ENCODE measurements around the gene SYTL2. TPM values are rescaled to one million over a fixed set of nuclear protein-coding genes. Genes with fewer than 3 reads are reported as not detected.

Gene SYTL2
- total RNA-seq, 1 donor from 2014 or later, result 7.3 TPM

GRCh38 chr11:85746670-85747069, 64.3 kb downstream of the SYTL2 start:
- TF ChIP-seq CTCF (conservative IDR thresholded peaks at IDR 0.05), result no peak
- Mint-ChIP-seq H3K4me3 (no peak overlapping the region), H3K9me3 (no peaks in the 10 kb centered on the region), H3K27me3 (ENCODE audit: low read depth) (no peaks in the 10 kb centered on the region), H3K4me1 (no peaks in the 10 kb centered on the region), H3K27ac (ENCODE audit: unreplicated experiment) (no peak overlapping the region), H3K36me3 (ENCODE audit: low read depth) (no peaks in the 10 kb centered on the region)
- no peak for DNase-seq (ENCODE audit: low read depth, low spot score)

- no peak for DNase-seq (ENCODE audit: low read depth, low spot score)
- no peak for TF ChIP-seq CTCF (conservative IDR thresholded peaks at IDR 0.05)
- no peak overlapping the region for H3K27ac Mint-ChIP-seq (ENCODE audit: unreplicated experiment)
- H3K4me1 Mint-ChIP-seq, result peaks cover 4% of the 10 kb centered on the region
- H3K27me3 Mint-ChIP-seq (ENCODE audit: low read depth), result no peaks in the 10 kb centered on the region
- no peaks in the 10 kb centered on the region for H3K36me3 Mint-ChIP-seq (ENCODE audit: low read depth)
- H3K9me3 Mint-ChIP-seq, result no peaks in the 10 kb centered on the region
- H3K4me3 Mint-ChIP-seq, result no peak overlapping the region
Observed at GRCh38 chr11:85745626-85746025, 65.3 kb downstream of the SYTL2 start.

- H3K27ac Mint-ChIP-seq (ENCODE audit: unreplicated experiment), result no peak overlapping the region
- H3K4me3 Mint-ChIP-seq, result no peak overlapping the region
- H3K27me3 Mint-ChIP-seq (ENCODE audit: low read depth), result no peaks in the 10 kb centered on the region
- DNase-seq (ENCODE audit: low read depth, low spot score), result no peak
- H3K4me1 Mint-ChIP-seq, result peaks cover 4% of the 10 kb centered on the region
- no peaks in the 10 kb centered on the region for H3K9me3 Mint-ChIP-seq
- TF ChIP-seq CTCF (conservative IDR thresholded peaks at IDR 0.05), result no peak
- H3K36me3 Mint-ChIP-seq (ENCODE audit: low read depth), result no peaks in the 10 kb centered on the region
Observed at GRCh38 chr11:85742873-85743275, 68.1 kb downstream of the SYTL2 start.

- Mint-ChIP-seq H3K27ac (ENCODE audit: unreplicated experiment) (no peak overlapping the region), H3K36me3 (ENCODE audit: low read depth) (no peaks in the 10 kb centered on the region), H3K9me3 (no peaks in the 10 kb centered on the region), H3K4me1 (peaks cover 4% of the 10 kb centered on the region), H3K4me3 (no peak overlapping the region), H3K27me3 (ENCODE audit: low read depth) (no peaks in the 10 kb centered on the region)
- TF ChIP-seq CTCF (conservative IDR thresholded peaks at IDR 0.05), result no peak
- DNase-seq (ENCODE audit: low read depth, low spot score), result no peak
Observed at GRCh38 chr11:85742348-85742747, 68.6 kb downstream of the SYTL2 start.

GRCh38 chr11:85740481-85741400, 70.2 kb downstream of the SYTL2 start:
- no peak for TF ChIP-seq CTCF (conservative IDR thresholded peaks at IDR 0.05)
- no peaks in the 10 kb centered on the region for H3K36me3 Mint-ChIP-seq (ENCODE audit: low read depth)
- H3K4me1 Mint-ChIP-seq, result peaks cover 4% of the 10 kb centered on the region
- no peaks in the 10 kb centered on the region for H3K27me3 Mint-ChIP-seq (ENCODE audit: low read depth)
- no peaks in the 10 kb centered on the region for H3K9me3 Mint-ChIP-seq
- no peak for DNase-seq (ENCODE audit: low read depth, low spot score)
- H3K4me3 Mint-ChIP-seq, result no peak overlapping the region
- H3K27ac Mint-ChIP-seq (ENCODE audit: unreplicated experiment), result no peak overlapping the region
